ENCODE results near the gene NIN.

GRCh38 chr14:50821510-50822464, 9.2 kb downstream of the NIN start:
- TF ChIP-seq CTCF (IDR thresholded peaks at IDR 0.05; ENCODE audit: poor library complexity, severe bottlenecking) (no peak), POLR2AphosphoS5 (IDR thresholded peaks at IDR 0.05) (no peak), REST (IDR thresholded peaks at IDR 0.05; ENCODE audit: borderline replicate concordance) (no peak)
